Endothelial cell of umbilical vein (primary cell): Measurements from ENCODE around the gene ARF5. TPM values are rescaled to one million over a fixed set of nuclear protein-coding genes. Genes with fewer than 3 reads are reported as not detected.

Experiments used
- Bru-seq: library from RNA; stranded (reverse); fragments of 400-500 nt; gene quantifications from one replicate; lab custom pipeline; 2021; lab: Mats Ljungman, UMichigan
- BruChase-seq, 2 experiments: library from RNA; stranded (reverse); fragments of 400-500 nt; gene quantifications; one replicate each; lab custom pipeline; 2021; lab: Mats Ljungman, UMichigan
- BruUV-seq: library from RNA; stranded (reverse); fragments of 400-500 nt; replicated peaks from 2 replicates; lab custom pipeline; 2021; lab: Mats Ljungman, UMichigan
- CTCF ChIA-PET: fragments of 300-600, 350-600 bp; sonication (Branson Sonifier 250); formaldehyde crosslinking; loops from one replicate; lab custom pipeline; 2021; ENCODE audit warnings: antibody characterized with exemption, inconsistent platforms; lab: Charles Lee
- POLR2A ChIA-PET: fragments of 300-600, 350-600 bp; sonication (Branson Sonifier 250); formaldehyde crosslinking; loops from one replicate; lab custom pipeline; 2021; ENCODE audit warnings: antibody characterized with exemption, inconsistent platforms; lab: Charles Lee
- DNase-seq: peaks from one replicate; pipeline ENCODE4 v3.0.0-alpha.2; 2011; ENCODE audit warnings: low read depth, low spot score
- FAIRE-seq: peaks from 2 replicates; lab custom pipeline; 2011; peaks lifted over from hg19 to GRCh38; lab: Jason Lieb, UNC
- H2AFZ ChIP-seq: 2 replicates; pipeline ENCODE4 v1.6.0; 2012; ENCODE audit warnings: low read depth, low read length, control low read depth, inconsistent platforms
- H3K27ac ChIP-seq: 2 replicates; pipeline ENCODE4 v1.5.1; 2011; ENCODE audit warnings: low read depth, mild to moderate bottlenecking, control low read depth, low read length, moderate library complexity; ENCODE audit not compliant: insufficient read depth
- H3K27me3 ChIP-seq, 2 experiments: 2 replicates each; pipeline versions ENCODE4 v1.6.0 to v1.6.1; 2011; ENCODE audit warnings: low read length in 2 of 2, mixed read lengths in 1 of 2; ENCODE audit not compliant: control insufficient read depth in 2 of 2, insufficient read depth in 2 of 2
- H3K36me3 ChIP-seq, 2 experiments: 2 replicates in 1 of 2; 3 replicates in 1 of 2; pipeline ENCODE4 v1.5.1; 2011; ENCODE audit warnings: low read length in 2 of 2, mild to moderate bottlenecking in 1 of 2, moderate library complexity in 1 of 2; ENCODE audit not compliant: control insufficient read depth in 2 of 2, insufficient read depth in 2 of 2; ENCODE audit errors: extremely low read depth in 1 of 2
- H3K4me1 ChIP-seq: 3 replicates; pipeline ENCODE4 v1.5.1; 2011; ENCODE audit warnings: mild to moderate bottlenecking, low read length; ENCODE audit not compliant: control insufficient read depth, insufficient read depth; ENCODE audit errors: extremely low read depth
- H3K4me2 ChIP-seq: 2 replicates; pipeline ENCODE4 v1.6.1; 2011; ENCODE audit warnings: low read length, control low read depth, mixed read lengths; ENCODE audit not compliant: insufficient read depth
- H3K4me3 ChIP-seq, 3 experiments: fragments of 200-600 bp in 1 of 3; sonication (generic), shearing (Covaris generic) in 1 of 3; replicated peaks in 1 of 3; 2 replicates each; pipeline ENCODE4 v1.5.1; 2011 to 2016; ENCODE audit warnings: control low read depth in 3 of 3, low read length in 3 of 3, mild to moderate bottlenecking in 2 of 3, inconsistent platforms in 1 of 3, low read depth in 1 of 3, moderate library complexity in 1 of 3; ENCODE audit not compliant: insufficient read depth in 1 of 3
- H3K79me2 ChIP-seq: 2 replicates; pipeline ENCODE4 v1.6.0; 2012; ENCODE audit warnings: low read length, inconsistent platforms; ENCODE audit not compliant: control insufficient read depth, insufficient read depth
- H3K9ac ChIP-seq: replicated peaks from 2 replicates; pipeline ENCODE3; 2011; ENCODE audit warnings: low read length, control low read depth; ENCODE audit not compliant: insufficient read depth; ENCODE audit errors: extremely low read depth
- H3K9me1 ChIP-seq: replicated peaks from 3 replicates; pipeline ENCODE4 v1.6.0; 2011; ENCODE audit warnings: mild to moderate bottlenecking, low read length; ENCODE audit not compliant: control insufficient read depth, insufficient read depth; ENCODE audit errors: extremely low read depth
- H3K9me3 ChIP-seq: replicated peaks from 2 replicates; pipeline ENCODE4 v1.5.1; 2012; ENCODE audit warnings: low read length, inconsistent platforms; ENCODE audit not compliant: control insufficient read depth, insufficient read depth
- H4K20me1 ChIP-seq: replicated peaks from 2 replicates; pipeline ENCODE3; 2011; ENCODE audit warnings: mild to moderate bottlenecking, low read length; ENCODE audit not compliant: control insufficient read depth, insufficient read depth; ENCODE audit errors: extremely low read depth
- FOS ChIP-seq: IDR thresholded peaks from 2 replicates; pipeline ENCODE4 v1.6.1; 2011; ENCODE audit warnings: mild to moderate bottlenecking, low read length, moderate library complexity, borderline replicate concordance; ENCODE audit not compliant: insufficient read depth
- GATA2 ChIP-seq: IDR thresholded peaks from 2 replicates; pipeline ENCODE4 v1.7.0; 2011; ENCODE audit warnings: low read depth, mild to moderate bottlenecking, moderate library complexity, mixed read lengths, low read length; ENCODE audit not compliant: insufficient read length, insufficient read depth
- POLR2A ChIP-seq: IDR thresholded peaks from 2 replicates; pipeline ENCODE4 v1.6.1; 2012; ENCODE audit warnings: low read depth, mild to moderate bottlenecking, control low read depth, low read length
- POLR2AphosphoS5 ChIP-seq: IDR thresholded peaks from 2 replicates; pipeline ENCODE4 v1.6.1; 2012; ENCODE audit warnings: low read depth, mild to moderate bottlenecking, control low read depth, low read length, moderate library complexity; ENCODE audit not compliant: insufficient read depth
- dilution Hi-C: fragments of 300-500 bp; cut with MboI; formaldehyde crosslinking; loops from one replicate; pipeline ENCODE4 v1.15.0; 2019; ENCODE audit warnings: low sequenced_read_pairs; ENCODE audit not compliant: extremely low pct_ligation_motif_present
- intact Hi-C: fragments of 100-400 bp; cut with micrococcal nuclease; formaldehyde crosslinking; loops from one replicate; pipeline ENCODE4 v1.10.0; 2022
- long read RNA-seq: library from polyadenylated mRNA; stranded (forward); transcript quantifications from one replicate; pipeline ENCODE4 v2.0.0, GENCODE V29; 2021
- polyA minus RNA-seq, 3 experiments: library from RNA; depleted of rRNA, polyadenylated mRNA; stranded (reverse); fragments of >200 nt; gene quantifications; 1 replicate in 1 of 3; 2 replicates in 2 of 3; pipeline ENCODE4 v1.2.3, GENCODE V29; 2011
- polyA plus RNA-seq, 4 experiments: library from polyadenylated mRNA; depleted of rRNA in 3 of 4; stranded (reverse) in 3 of 4; unstranded in 1 of 4; fragments of >200 nt; gene quantifications; 2 replicates each; pipeline versions ENCODE4 v1.2.1 to v1.2.3, GENCODE V29; 2011 to 2012; ENCODE audit warnings: missing spikeins in 1 of 4
- total RNA-seq: library from RNA; stranded (reverse); gene quantifications from 2 replicates; pipeline ENCODE4 v1.2.3, GENCODE V29; 2021
- TF ChIP-seq, protein P1 (sequence below), 2 donors: IDR thresholded peaks; 1 replicate in 1 of 2; 2 replicates in 1 of 2; pipeline ENCODE4 v1.5.1; 2011; ENCODE audit warnings: low read length in 2 of 2, mild to moderate bottlenecking in 2 of 2, moderate library complexity in 2 of 2, control low read depth in 1 of 2, inconsistent platforms in 1 of 2, low read depth in 1 of 2; ENCODE audit not compliant: insufficient read depth in 1 of 2; ENCODE audit errors: extremely low read depth in 1 of 2

Gene ARF5
- total RNA-seq (122 and 142 TPM in 2 replicates), polyA plus RNA-seq (428 and 508 TPM in 2 replicates), polyA minus RNA-seq (114 and 123 TPM in 2 replicates), Bru-seq, nascent RNA (percentile 74 among the genes with signal in this experiment), BruChase-seq, experiment 1, labeled RNA remaining after a 6-hour chase (percentile 93 among the genes with signal in this experiment), BruChase-seq, experiment 2, labeled RNA remaining after a 2-hour chase (percentile 81 among the genes with signal in this experiment)
- polyA plus RNA-seq (2011; cell fraction: cytosol; rRNA removed): 315 and 334 TPM in 2 replicates
- 133 and 144 TPM in 2 replicates for polyA plus RNA-seq (2011; cell fraction: nucleus; rRNA removed)
- 95.8 and 168 TPM in 2 replicates for polyA plus RNA-seq (2012)
- 45.7 TPM for polyA minus RNA-seq (2011; cell fraction: cytosol; rRNA and poly(A)+ RNA removed)
- 23.5 and 31.2 TPM in 2 replicates for polyA minus RNA-seq (2011; cell fraction: nucleus; rRNA and poly(A)+ RNA removed)
- long read RNA-seq, transcript ARF5-201 (6 exons, 1,103 nt): major isoform, 378 of 402 reads
- long read RNA-seq, transcript ARF5-204 (5 exons, 1,509 nt): minor isoform, 8 of 402 reads
- long read RNA-seq, partial matches to known transcripts: 10 of 402 reads
- long read RNA-seq, other reads (novel, unspliced or antisense): 6 of 402 reads

GRCh38 chr7:127588019-127588696 is at the start of gene ARF5:
TSS of gene ARF5 (plus strand) at chr7:127588411. CDS start at chr7:127588499, 88 bp downstream.
- no peaks in the 10 kb centered on the region for H4K20me1 ChIP-seq
- no peaks in the 10 kb centered on the region for H3K9me3 ChIP-seq
- H3K4me3 ChIP-seq: peak within 1 kb of the TSS; percentile 71 to 94 (median 94)
- H3K4me2 ChIP-seq: peak within 1 kb of the TSS; percentile 68
- no peaks in the 10 kb centered on the region for H3K9me1 ChIP-seq
- TF ChIP-seq GATA2 (no peak), POLR2A (peak; percentile 83), FOS (no peak), POLR2AphosphoS5 (peak; percentile 75)
- TF ChIP-seq, protein P1, sequence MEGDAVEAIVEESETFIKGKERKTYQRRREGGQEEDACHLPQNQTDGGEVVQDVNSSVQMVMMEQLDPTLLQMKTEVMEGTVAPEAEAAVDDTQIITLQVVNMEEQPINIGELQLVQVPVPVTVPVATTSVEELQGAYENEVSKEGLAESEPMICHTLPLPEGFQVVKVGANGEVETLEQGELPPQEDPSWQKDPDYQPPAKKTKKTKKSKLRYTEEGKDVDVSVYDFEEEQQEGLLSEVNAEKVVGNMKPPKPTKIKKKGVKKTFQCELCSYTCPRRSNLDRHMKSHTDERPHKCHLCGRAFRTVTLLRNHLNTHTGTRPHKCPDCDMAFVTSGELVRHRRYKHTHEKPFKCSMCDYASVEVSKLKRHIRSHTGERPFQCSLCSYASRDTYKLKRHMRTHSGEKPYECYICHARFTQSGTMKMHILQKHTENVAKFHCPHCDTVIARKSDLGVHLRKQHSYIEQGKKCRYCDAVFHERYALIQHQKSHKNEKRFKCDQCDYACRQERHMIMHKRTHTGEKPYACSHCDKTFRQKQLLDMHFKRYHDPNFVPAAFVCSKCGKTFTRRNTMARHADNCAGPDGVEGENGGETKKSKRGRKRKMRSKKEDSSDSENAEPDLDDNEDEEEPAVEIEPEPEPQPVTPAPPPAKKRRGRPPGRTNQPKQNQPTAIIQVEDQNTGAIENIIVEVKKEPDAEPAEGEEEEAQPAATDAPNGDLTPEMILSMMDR (IDR thresholded peaks at IDR 0.05; ENCODE audit: extremely low read depth in 1 of 2, insufficient read depth in 1 of 2, low read depth in 1 of 2, low read length in 2 of 2): peak in 1 of 2 donors; percentile 0
- H3K4me1 ChIP-seq: peaks cover 35% of the 10 kb centered on the region
- peaks cover 23% of the 10 kb centered on the region for H3K79me2 ChIP-seq
- intact Hi-C loops (loop anchor here (1.0 to 10.0 kb wide), 8 partner anchors 63 to 621 kb away; partner anchors contain the start of genes GRM8, LRRC4 and ZNF800), dilution Hi-C loops (no loop called here)
- BruUV-seq: no TSS peak
- H2AFZ ChIP-seq: peak within 1 kb of the TSS; percentile 94
- DNase-seq (peak; percentile 90), FAIRE-seq (peak; percentile 83)
- CTCF ChIA-PET: interaction anchor here (0.5 to 2.0 kb wide), 14 partner anchors 9 to 621 kb away, joined by 3 to 41 read pairs (median 4); partner anchors contain the start of genes SND1 and ZNF800
- POLR2A ChIA-PET: no interaction called here
- no peaks in the 10 kb centered on the region for H3K27me3 ChIP-seq
- peaks cover 2 to 11% of the 10 kb centered on the region in 2 experiments for H3K36me3 ChIP-seq
- peak within 1 kb of the TSS; percentile 85 for H3K9ac ChIP-seq
- H3K27ac ChIP-seq: peak within 1 kb of the TSS; percentile 56
